HepG2 (cell line): ENCODE data around the gene ZFHX3.

ENCODE experiments used
- BCL6 ChIP-seq: IDR thresholded peaks from 2 replicates; pipeline ENCODE4 v1.6.1; 2016; ENCODE audit warnings: missing genetic modification reagents, missing compliant biosample characterization
- FOXJ3 ChIP-seq: sonication (generic); formaldehyde crosslinking; IDR thresholded peaks from 2 replicates; pipeline ENCODE4 v1.4.0; 2020; ENCODE audit warnings: missing genetic modification reagents, mild to moderate bottlenecking, borderline replicate concordance
- MYNN ChIP-seq: sonication (generic); formaldehyde crosslinking; IDR thresholded peaks from 2 replicates; pipeline ENCODE4 v1.4.0; 2020; ENCODE audit warnings: mild to moderate bottlenecking, low read depth, missing genetic modification reagents
- NFIC ChIP-seq: IDR thresholded peaks from 2 replicates; pipeline ENCODE4 v1.6.1; 2012; ENCODE audit warnings: mild to moderate bottlenecking, low read length, inconsistent platforms
- POLR2A ChIP-seq, 2 experiments: IDR thresholded peaks; 2 replicates each; pipeline ENCODE4 v1.6.1; 2011; ENCODE audit warnings: low read depth in 2 of 2, low read length in 2 of 2, mild to moderate bottlenecking in 1 of 2, moderate library complexity in 1 of 2; ENCODE audit not compliant: insufficient read depth in 1 of 2
- POLR2AphosphoS5 ChIP-seq: IDR thresholded peaks from 2 replicates; pipeline ENCODE4 v1.6.1; 2012; ENCODE audit warnings: low read depth, low read length
- ZNF616 ChIP-seq: sonication (generic); formaldehyde crosslinking; IDR thresholded peaks from 2 replicates; pipeline ENCODE4 v1.5.0; 2020; ENCODE audit warnings: low read depth, mild to moderate bottlenecking, missing genetic modification reagents
- ZNF724P ChIP-seq: sonication (generic); formaldehyde crosslinking; IDR thresholded peaks from 2 replicates; pipeline ENCODE4 v1.8.0; 2022; ENCODE audit warnings: missing genetic modification reagents, borderline replicate concordance
- TF ChIP-seq, protein P1 (sequence below): sonication (generic); formaldehyde crosslinking; IDR thresholded peaks from 2 replicates; pipeline ENCODE4 v1.5.0; 2020; ENCODE audit warnings: mild to moderate bottlenecking, missing genetic modification reagents, moderate library complexity
- TF ChIP-seq, protein P2 (sequence below): sonication (generic); formaldehyde crosslinking; IDR thresholded peaks from 2 replicates; pipeline ENCODE4 v1.4.0; 2020; ENCODE audit warnings: missing genetic modification reagents
- TF ChIP-seq, protein P3 (sequence below): sonication (generic); formaldehyde crosslinking; IDR thresholded peaks from 2 replicates; pipeline ENCODE4 v1.4.0; 2020; ENCODE audit warnings: mild to moderate bottlenecking, missing genetic modification reagents
- TF ChIP-seq, protein P4 (sequence below): sonication (generic); formaldehyde crosslinking; IDR thresholded peaks from 2 replicates; pipeline ENCODE4 v1.5.1; 2020; ENCODE audit warnings: missing genetic modification reagents, mild to moderate bottlenecking, borderline replicate concordance
- TF ChIP-seq, protein P5 (sequence below): sonication (generic); formaldehyde crosslinking; IDR thresholded peaks from 2 replicates; pipeline ENCODE4 v1.8.1; 2023; ENCODE audit warnings: mild to moderate bottlenecking, missing genetic modification reagents

DNA sequence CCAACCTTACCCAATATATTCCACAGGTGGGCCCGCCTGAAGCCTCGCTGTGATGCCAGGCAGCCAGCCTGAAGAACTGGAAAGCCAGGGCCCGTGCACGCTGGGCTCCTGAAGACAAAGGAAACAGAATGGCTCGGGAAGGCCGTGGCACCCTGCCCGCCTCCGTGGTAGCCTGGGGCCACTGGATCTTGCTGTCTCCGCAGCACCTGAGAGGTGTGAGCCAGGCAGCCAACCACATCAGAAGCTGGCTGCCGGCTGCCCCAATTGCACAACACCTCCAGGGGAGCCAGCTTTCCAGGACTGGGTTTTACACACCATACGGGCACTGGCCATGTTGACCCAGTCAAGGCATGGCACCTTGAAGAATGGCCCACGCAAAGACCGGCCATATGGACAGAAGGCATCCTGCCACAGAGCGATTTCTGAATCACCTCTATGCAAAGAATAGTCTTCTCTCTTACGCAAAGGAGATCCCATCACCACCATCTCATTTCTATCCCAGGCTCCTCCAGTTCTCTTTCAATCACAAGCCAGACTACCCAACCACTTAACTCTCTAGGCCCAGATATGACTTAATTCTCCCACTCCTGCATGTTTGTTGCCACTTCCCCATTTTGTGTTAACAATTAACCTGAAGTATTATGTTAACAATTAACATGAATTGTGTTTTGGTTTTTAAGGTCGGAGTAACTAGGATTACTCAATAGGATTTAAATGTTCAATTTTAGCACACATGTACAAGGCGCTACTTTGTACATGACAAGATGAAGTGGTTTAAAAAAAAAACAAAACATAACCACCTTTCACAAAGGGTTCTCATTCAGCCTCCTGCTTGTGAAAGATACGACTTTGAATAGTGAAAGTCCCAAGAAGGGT lies 32.1 kb downstream of the ZFHX3 start:
- TF ChIP-seq BCL6 (CRISPR knock-in tag), result peak; percentile 98
- TF ChIP-seq, protein P1, sequence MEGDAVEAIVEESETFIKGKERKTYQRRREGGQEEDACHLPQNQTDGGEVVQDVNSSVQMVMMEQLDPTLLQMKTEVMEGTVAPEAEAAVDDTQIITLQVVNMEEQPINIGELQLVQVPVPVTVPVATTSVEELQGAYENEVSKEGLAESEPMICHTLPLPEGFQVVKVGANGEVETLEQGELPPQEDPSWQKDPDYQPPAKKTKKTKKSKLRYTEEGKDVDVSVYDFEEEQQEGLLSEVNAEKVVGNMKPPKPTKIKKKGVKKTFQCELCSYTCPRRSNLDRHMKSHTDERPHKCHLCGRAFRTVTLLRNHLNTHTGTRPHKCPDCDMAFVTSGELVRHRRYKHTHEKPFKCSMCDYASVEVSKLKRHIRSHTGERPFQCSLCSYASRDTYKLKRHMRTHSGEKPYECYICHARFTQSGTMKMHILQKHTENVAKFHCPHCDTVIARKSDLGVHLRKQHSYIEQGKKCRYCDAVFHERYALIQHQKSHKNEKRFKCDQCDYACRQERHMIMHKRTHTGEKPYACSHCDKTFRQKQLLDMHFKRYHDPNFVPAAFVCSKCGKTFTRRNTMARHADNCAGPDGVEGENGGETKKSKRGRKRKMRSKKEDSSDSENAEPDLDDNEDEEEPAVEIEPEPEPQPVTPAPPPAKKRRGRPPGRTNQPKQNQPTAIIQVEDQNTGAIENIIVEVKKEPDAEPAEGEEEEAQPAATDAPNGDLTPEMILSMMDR, result no peak
- TF ChIP-seq FOXJ3 (CRISPR knock-in tag), result peak; percentile 69; the same call in 1 of the 2 replicates
- TF ChIP-seq, protein P2, sequence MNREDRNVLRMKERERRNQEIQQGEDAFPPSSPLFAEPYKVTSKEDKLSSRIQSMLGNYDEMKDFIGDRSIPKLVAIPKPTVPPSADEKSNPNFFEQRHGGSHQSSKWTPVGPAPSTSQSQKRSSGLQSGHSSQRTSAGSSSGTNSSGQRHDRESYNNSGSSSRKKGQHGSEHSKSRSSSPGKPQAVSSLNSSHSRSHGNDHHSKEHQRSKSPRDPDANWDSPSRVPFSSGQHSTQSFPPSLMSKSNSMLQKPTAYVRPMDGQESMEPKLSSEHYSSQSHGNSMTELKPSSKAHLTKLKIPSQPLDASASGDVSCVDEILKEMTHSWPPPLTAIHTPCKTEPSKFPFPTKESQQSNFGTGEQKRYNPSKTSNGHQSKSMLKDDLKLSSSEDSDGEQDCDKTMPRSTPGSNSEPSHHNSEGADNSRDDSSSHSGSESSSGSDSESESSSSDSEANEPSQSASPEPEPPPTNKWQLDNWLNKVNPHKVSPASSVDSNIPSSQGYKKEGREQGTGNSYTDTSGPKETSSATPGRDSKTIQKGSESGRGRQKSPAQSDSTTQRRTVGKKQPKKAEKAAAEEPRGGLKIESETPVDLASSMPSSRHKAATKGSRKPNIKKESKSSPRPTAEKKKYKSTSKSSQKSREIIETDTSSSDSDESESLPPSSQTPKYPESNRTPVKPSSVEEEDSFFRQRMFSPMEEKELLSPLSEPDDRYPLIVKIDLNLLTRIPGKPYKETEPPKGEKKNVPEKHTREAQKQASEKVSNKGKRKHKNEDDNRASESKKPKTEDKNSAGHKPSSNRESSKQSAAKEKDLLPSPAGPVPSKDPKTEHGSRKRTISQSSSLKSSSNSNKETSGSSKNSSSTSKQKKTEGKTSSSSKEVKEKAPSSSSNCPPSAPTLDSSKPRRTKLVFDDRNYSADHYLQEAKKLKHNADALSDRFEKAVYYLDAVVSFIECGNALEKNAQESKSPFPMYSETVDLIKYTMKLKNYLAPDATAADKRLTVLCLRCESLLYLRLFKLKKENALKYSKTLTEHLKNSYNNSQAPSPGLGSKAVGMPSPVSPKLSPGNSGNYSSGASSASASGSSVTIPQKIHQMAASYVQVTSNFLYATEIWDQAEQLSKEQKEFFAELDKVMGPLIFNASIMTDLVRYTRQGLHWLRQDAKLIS (CRISPR knock-in tag), result no peak
- TF ChIP-seq, protein P3, sequence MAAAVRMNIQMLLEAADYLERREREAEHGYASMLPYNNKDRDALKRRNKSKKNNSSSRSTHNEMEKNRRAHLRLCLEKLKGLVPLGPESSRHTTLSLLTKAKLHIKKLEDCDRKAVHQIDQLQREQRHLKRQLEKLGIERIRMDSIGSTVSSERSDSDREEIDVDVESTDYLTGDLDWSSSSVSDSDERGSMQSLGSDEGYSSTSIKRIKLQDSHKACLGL, result no peak
- TF ChIP-seq MYNN (CRISPR knock-in tag), result no peak
- no peak; the same call in 1 of the 2 replicates for TF ChIP-seq NFIC
- no peak for TF ChIP-seq POLR2AphosphoS5
- no peak for TF ChIP-seq ZNF616
- no peak for TF ChIP-seq POLR2A (IDR thresholded peaks at IDR 0.05; ENCODE audit: insufficient read depth in 1 of 2, low read depth in 2 of 2, low read length in 2 of 2)
- TF ChIP-seq, protein P4, sequence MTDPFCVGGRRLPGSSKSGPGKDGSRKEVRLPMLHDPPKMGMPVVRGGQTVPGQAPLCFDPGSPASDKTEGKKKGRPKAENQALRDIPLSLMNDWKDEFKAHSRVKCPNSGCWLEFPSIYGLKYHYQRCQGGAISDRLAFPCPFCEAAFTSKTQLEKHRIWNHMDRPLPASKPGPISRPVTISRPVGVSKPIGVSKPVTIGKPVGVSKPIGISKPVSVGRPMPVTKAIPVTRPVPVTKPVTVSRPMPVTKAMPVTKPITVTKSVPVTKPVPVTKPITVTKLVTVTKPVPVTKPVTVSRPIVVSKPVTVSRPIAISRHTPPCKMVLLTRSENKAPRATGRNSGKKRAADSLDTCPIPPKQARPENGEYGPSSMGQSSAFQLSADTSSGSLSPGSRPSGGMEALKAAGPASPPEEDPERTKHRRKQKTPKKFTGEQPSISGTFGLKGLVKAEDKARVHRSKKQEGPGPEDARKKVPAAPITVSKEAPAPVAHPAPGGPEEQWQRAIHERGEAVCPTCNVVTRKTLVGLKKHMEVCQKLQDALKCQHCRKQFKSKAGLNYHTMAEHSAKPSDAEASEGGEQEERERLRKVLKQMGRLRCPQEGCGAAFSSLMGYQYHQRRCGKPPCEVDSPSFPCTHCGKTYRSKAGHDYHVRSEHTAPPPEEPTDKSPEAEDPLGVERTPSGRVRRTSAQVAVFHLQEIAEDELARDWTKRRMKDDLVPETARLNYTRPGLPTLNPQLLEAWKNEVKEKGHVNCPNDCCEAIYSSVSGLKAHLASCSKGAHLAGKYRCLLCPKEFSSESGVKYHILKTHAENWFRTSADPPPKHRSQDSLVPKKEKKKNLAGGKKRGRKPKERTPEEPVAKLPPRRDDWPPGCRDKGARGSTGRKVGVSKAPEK (CRISPR knock-in tag), result no peak
- no peak for TF ChIP-seq ZNF724P (CRISPR knock-in tag)
- TF ChIP-seq, protein P5, sequence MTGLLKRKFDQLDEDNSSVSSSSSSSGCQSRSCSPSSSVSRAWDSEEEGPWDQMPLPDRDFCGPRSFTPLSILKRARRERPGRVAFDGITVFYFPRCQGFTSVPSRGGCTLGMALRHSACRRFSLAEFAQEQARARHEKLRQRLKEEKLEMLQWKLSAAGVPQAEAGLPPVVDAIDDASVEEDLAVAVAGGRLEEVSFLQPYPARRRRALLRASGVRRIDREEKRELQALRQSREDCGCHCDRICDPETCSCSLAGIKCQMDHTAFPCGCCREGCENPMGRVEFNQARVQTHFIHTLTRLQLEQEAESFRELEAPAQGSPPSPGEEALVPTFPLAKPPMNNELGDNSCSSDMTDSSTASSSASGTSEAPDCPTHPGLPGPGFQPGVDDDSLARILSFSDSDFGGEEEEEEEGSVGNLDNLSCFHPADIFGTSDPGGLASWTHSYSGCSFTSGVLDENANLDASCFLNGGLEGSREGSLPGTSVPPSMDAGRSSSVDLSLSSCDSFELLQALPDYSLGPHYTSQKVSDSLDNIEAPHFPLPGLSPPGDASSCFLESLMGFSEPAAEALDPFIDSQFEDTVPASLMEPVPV (CRISPR knock-in tag), result no peak
